Measurements from ENCODE around the gene ZNF766. TPM values are rescaled to one million over a fixed set of nuclear protein-coding genes. Genes with fewer than 3 reads are reported as not detected.
"Not testable (repeated sequence)": the region's sequence is repeated elsewhere in the genome, so short reads cannot be mapped to it uniquely, and the experiment has no call there.

ZNF766 gene
- polyA plus RNA-seq, 2 of the 4 experiments (the other 2 are of a cell fraction): 11.9 to 21.9 TPM

GRCh38 chr19:52277471-52277870, 8.1 kb downstream of the ZNF766 start:
- whole genome bisulfite sequencing (ENCODE audit: missing lambda C conversion rate): 90% methylated on average over 6 of the region's 6 CpGs
- no peak for DNase-seq (ENCODE audit: low read depth in 1 of 2, low spot score in 1 of 2)
- peaks cover 98% of the 10 kb centered on the region for H3K9me3 ChIP-seq

GRCh38 chr19:52286256-52286655, 16.9 kb downstream of the ZNF766 start:
- POLR2A ChIA-PET: no interaction called here
- CTCF ChIA-PET: interaction anchor here (0.9 kb wide), 1 partner anchor 15 kb away, joined by 3 read pairs; no protein-coding TSS in a partner anchor
- Histone ChIP-seq H3K27ac (no peak overlapping the region), H3K4me3 (no peak overlapping the region), H3K9me3 (peaks cover 100% of the 10 kb centered on the region), H3K4me2 (no peak overlapping the region), H3K4me1 (no peaks in the 10 kb centered on the region)
- TF ChIP-seq SMC3 (IDR thresholded peaks at IDR 0.05): no peak
- TF ChIP-seq PHF8 (IDR thresholded peaks at IDR 0.05; ENCODE audit: borderline replicate concordance, low read depth): no peak
- TF ChIP-seq KDM1A (IDR thresholded peaks at IDR 0.05; ENCODE audit: low read depth): no peak
- no peak for TF ChIP-seq ZC3H11A (IDR thresholded peaks at IDR 0.05)
- TF ChIP-seq POLR2AphosphoS2 (conservative IDR thresholded peaks at IDR 0.05; ENCODE audit: low read length): no peak
- TF ChIP-seq CBX2 (IDR thresholded peaks at IDR 0.05; ENCODE audit: borderline replicate concordance, low read depth): no peak
- TF ChIP-seq NR3C1 (IDR thresholded peaks at IDR 0.05): no peak
- TF ChIP-seq CTCF (IDR thresholded peaks at IDR 0.05): no peak
- no peak for TF ChIP-seq E2F6 (IDR thresholded peaks at IDR 0.05; ENCODE audit: borderline replicate concordance, low read depth)
- TF ChIP-seq FOXS1 (CRISPR knock-in tag; IDR thresholded peaks at IDR 0.05): no peak
- no peak for TF ChIP-seq JUNB (IDR thresholded peaks at IDR 0.05)
- no peak for TF ChIP-seq EP300 (IDR thresholded peaks at IDR 0.05)
- no peak for TF ChIP-seq CBX8 (IDR thresholded peaks at IDR 0.05)
- TF ChIP-seq RCOR1 (IDR thresholded peaks at IDR 0.05; ENCODE audit: low read depth, low read length): no peak
- DNase-seq (ENCODE audit: low read depth in 1 of 2, low spot score in 1 of 2) (no peak), FAIRE-seq (no peak), ATAC-seq (no peak)
- 97% methylated on average over 6 of the region's 6 CpGs for WGBS (ENCODE audit: missing lambda C conversion rate)

More at GRCh38 chr19:52277471-52277870, 8.1 kb downstream of the ZNF766 start:
- ATAC-seq (no peak), FAIRE-seq (no peak)
- ChIA-PET POLR2A (no interaction called here), CTCF (interaction anchor here (0.7 kb wide), 1 partner anchor 14 kb away, joined by 3 read pairs; no protein-coding TSS in a partner anchor)
- Histone ChIP-seq H3K4me1 (no peaks in the 10 kb centered on the region), H3K4me2 (no peak overlapping the region), H3K27ac (no peak overlapping the region), H3K4me3 (no peak overlapping the region)
- no peak for TF ChIP-seq ZNF302 (CRISPR knock-in tag; IDR thresholded peaks at IDR 0.05)
- TF ChIP-seq TFCP2L1 (CRISPR knock-in tag; IDR thresholded peaks at IDR 0.05): no peak
- no peak for TF ChIP-seq HMGXB4 (CRISPR knock-in tag; IDR thresholded peaks at IDR 0.05; ENCODE audit: borderline replicate concordance)
- TF ChIP-seq CTCF (IDR thresholded peaks at IDR 0.05): no peak
- TF ChIP-seq EHF (CRISPR knock-in tag; IDR thresholded peaks at IDR 0.05): no peak

GRCh38 chr19:52291781-52292180, 22.4 kb downstream of the ZNF766 start:
- Histone ChIP-seq H3K27ac (no peak overlapping the region), H3K4me1 (no peaks in the 10 kb centered on the region), H3K9me3 (peaks cover 92% of the 10 kb centered on the region), H3K4me3 (no peak overlapping the region), H3K4me2 (no peak overlapping the region)
- DNase-seq (ENCODE audit: low read depth in 1 of 2, low spot score in 1 of 2): no peak
- no peak for FAIRE-seq
- 89% methylated on average over 3 of the region's 3 CpGs for WGBS (ENCODE audit: missing lambda C conversion rate)
- CTCF ChIA-PET: no interaction called here
- no peak for ATAC-seq
- TF ChIP-seq HEYL (CRISPR knock-in tag; IDR thresholded peaks at IDR 0.05) (no peak), GATA3 (IDR thresholded peaks at IDR 0.05; ENCODE audit: borderline replicate concordance) (0 out of 2 replicates have a peak, but pooled peaks have one; percentile 10), HES2 (IDR thresholded peaks at IDR 0.05) (no peak)
- POLR2A ChIA-PET: no interaction called here

GRCh38 chr19:52292946-52293345, 23.6 kb downstream of the ZNF766 start:
- H3K4me2 ChIP-seq; H3K27ac ChIP-seq; DNase-seq (ENCODE audit: low read depth in 1 of 2, low spot score in 1 of 2); POLR2A ChIA-PET; FAIRE-seq; ATAC-seq; H3K4me3 ChIP-seq; H3K4me1 ChIP-seq; CTCF ChIA-PET: not testable (repeated sequence)
- WGBS (ENCODE audit: missing lambda C conversion rate): 88% methylated on average over 6 of the region's 6 CpGs
- H3K9me3 ChIP-seq: peaks cover 83% of the 10 kb centered on the region
